ENCODE data around the gene ELMO1.

Gene ELMO1

DNA sequence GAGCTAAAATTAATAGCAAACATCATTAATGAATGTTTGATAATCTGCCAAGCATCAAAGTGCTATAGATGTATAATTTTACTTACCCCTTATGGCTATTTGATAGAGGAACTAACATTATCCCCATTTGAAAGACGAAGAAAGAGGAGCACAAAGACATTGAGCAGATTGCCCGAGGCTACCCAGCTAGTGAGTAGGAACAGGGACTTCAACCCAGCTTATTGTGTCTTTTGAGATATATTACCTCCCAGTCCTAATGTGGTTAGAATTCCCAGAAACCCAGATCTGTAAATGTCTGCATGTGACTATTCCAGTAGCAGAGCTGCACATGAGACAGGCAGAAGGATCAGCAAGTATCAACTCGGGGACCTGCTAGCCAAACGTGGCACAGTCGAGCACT, 564.3 kb downstream of the ELMO1 start:
- ChIA-PET POLR2A (ENCODE audit: low non-redundant PET) (no interaction called here), CTCF (no interaction called here)
- TF ChIP-seq, protein P1, sequence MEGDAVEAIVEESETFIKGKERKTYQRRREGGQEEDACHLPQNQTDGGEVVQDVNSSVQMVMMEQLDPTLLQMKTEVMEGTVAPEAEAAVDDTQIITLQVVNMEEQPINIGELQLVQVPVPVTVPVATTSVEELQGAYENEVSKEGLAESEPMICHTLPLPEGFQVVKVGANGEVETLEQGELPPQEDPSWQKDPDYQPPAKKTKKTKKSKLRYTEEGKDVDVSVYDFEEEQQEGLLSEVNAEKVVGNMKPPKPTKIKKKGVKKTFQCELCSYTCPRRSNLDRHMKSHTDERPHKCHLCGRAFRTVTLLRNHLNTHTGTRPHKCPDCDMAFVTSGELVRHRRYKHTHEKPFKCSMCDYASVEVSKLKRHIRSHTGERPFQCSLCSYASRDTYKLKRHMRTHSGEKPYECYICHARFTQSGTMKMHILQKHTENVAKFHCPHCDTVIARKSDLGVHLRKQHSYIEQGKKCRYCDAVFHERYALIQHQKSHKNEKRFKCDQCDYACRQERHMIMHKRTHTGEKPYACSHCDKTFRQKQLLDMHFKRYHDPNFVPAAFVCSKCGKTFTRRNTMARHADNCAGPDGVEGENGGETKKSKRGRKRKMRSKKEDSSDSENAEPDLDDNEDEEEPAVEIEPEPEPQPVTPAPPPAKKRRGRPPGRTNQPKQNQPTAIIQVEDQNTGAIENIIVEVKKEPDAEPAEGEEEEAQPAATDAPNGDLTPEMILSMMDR (conservative IDR thresholded peaks at IDR 0.05; ENCODE audit: low read depth) = no peak
- DNase-seq (ENCODE audit: low spot score) = no peak
- H3K27ac ChIP-seq = no peak overlapping the region

DNA sequence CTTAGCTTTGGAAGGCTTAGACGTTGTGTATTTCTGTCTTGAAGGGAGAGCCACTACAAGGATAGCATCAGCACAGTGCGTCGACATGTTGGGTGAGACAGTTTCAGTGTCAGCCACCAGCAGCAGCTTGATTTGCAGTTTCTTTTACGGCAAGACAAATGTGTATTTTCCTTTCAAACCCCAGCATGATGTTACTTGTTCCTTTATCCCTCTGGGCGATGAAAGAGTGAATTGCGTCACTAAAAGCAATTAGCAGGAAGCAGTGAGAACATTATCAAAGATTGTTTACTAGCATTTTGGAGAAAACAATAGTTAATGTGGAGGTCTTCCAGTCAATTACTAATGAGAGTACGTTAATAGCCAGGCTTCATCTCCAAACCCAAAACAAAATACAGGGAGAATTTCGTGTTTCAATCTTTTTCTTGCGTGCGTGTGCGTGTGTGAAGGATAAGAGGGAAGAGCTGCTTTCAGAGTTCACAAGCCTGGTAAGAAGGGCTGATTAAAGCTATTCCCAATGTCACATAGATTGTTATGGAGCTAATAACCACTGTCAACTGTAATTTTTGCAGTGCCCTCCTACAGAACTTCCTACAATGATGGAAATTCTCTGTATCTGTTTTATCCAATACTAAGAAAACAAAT, 567.3 kb downstream of the ELMO1 start:
- POLR2A ChIA-PET (ENCODE audit: low non-redundant PET) = no interaction called here
- DNase-seq (ENCODE audit: low spot score) = peak; percentile 4
- CTCF ChIA-PET = interaction anchor here (0.6 to 1.0 kb wide), 2 partner anchors 25 to 39 kb away, joined by 3 read pairs; no protein-coding TSS in a partner anchor
- no peak overlapping the region for H3K27ac ChIP-seq
- TF ChIP-seq, protein P1 (conservative IDR thresholded peaks at IDR 0.05; ENCODE audit: low read depth) = no peak

DNA sequence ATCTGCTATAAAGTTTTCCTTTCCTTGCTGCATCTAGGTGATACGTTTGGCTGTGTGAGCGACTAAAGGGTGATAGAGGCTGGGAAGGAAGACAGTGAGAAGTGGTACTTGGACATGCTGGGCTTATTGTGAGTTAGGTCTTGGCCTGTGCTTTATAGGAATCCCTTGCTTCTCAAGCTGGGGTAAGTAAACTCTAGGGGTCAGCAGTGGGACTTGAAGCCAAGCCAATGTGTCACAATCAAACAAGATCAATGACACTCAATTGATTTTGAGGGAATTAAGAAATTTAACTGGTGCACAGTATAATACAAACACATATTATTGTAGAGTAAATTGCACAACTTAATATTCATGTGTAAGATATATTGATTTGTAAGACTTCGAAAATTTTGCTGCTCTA, 568.6 kb downstream of the ELMO1 start:
- ChIA-PET POLR2A (ENCODE audit: low non-redundant PET) (no interaction called here), CTCF (no interaction called here)
- H3K27ac ChIP-seq = no peak overlapping the region
- TF ChIP-seq, protein P1 (conservative IDR thresholded peaks at IDR 0.05; ENCODE audit: low read depth) = no peak
- no peak for DNase-seq (ENCODE audit: low spot score)

DNA sequence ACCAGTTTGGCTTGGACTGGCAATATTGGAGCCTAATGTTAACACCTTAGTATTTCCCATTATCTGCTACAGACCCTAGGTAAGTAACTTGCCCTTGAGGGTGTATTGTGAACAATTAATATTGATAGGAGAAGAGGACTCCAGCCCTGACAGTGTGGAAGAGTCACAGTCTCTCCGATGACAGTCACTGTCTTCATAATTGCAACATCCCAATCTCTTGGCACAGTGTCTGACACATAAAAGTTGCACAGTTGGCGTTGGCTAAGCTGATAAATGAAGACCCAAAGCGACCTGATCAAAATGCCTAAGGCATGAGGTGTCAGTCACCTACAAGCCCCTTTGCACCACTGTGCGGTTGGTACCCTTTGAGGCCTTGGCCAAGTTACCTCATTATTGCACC, 569.6 kb downstream of the ELMO1 start:
- TF ChIP-seq, protein P1 (conservative IDR thresholded peaks at IDR 0.05; ENCODE audit: low read depth) = no peak
- no peak overlapping the region for H3K27ac ChIP-seq
- ChIA-PET CTCF (no interaction called here), POLR2A (ENCODE audit: low non-redundant PET) (no interaction called here)
- DNase-seq (ENCODE audit: low spot score) = no peak

DNA sequence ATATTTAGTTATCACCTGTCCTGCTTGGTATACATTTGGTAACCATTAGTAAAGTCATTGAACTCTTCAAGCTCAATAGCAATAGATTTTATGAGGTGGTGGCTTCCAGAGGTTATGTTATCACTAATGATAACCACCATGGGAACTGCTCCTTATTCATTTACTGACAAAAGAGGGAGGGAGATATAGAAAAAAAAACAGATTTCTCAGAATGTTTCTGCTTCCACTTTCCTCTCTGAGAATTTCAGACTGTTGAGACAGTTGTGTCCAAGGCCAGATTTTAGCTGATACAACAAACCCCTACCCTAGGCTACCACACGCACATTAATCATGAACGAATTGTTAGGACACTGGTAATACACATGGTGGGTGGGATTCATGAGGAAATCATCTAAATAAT, 570.4 kb downstream of the ELMO1 start:
- no peak for DNase-seq (ENCODE audit: low spot score)
- CTCF ChIA-PET = no interaction called here
- TF ChIP-seq, protein P1 (conservative IDR thresholded peaks at IDR 0.05; ENCODE audit: low read depth) = no peak
- POLR2A ChIA-PET (ENCODE audit: low non-redundant PET) = no interaction called here
- H3K27ac ChIP-seq = no peak overlapping the region

DNA sequence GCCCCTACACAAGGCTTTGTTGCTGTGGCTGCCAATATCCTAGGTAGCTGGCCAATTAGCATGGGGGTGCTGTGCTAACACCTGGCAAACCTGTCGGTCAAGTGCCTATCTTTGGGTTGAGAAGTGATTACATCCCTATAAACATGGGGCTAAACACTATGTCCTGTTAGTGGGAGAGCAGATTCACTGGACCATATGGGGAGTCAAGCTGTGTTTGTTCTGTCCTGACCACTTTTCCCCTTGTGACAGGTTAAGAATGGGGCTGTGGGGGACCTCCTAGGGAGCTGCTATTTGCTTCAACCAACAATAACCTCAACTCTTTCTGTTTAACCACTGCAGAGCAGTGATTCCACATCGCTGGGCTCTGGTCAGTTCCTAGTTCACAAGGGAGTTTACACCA, 572.9 kb downstream of the ELMO1 start:
- POLR2A ChIA-PET (ENCODE audit: low non-redundant PET) = no interaction called here
- CTCF ChIA-PET = interaction anchor here (0.7 kb wide), 1 partner anchor 954 kb away, joined by 5 read pairs; no protein-coding TSS in a partner anchor
- TF ChIP-seq, protein P1 (conservative IDR thresholded peaks at IDR 0.05; ENCODE audit: low read depth) = no peak
- H3K27ac ChIP-seq = no peak overlapping the region
- no peak for DNase-seq (ENCODE audit: low spot score)
